Measurements from ENCODE around the gene CHRM3. TPM values are rescaled to one million over a fixed set of nuclear protein-coding genes. Genes with fewer than 3 reads are reported as not detected.

CHRM3 gene
- total and polyA plus RNA-seq, 2 experiments from 2014 or later: 4.8 to 13.8 TPM

DNA sequence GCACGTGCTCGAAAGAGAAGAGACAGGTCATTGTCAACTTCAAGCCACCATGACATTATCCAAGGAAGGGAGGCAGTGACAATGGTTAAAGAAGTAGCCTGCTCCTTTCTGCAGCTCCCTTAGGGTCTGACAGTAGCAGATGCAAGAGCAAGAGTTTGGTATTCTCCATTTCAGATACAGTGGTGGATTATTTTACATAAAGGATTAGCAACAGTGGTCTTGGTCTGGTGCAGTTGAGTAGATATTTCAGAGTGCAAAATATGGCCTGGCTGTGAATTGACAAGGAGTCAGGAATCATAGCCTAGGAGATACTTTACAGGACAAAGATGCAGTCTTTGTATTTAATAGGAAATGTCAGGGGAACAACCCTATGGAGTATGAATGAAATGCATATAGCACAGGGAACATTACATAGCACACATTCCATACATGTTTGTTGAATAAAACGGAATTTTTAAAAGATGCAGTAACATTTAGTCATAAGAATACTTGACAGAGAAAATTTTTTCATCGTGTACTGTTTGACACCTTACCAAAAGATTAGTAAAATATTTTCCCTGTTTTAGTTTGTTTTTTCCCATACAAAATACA, 41.8 kb downstream of the CHRM3 start:
- TF ChIP-seq NANOG (IDR thresholded peaks at IDR 0.05; ENCODE audit: borderline replicate concordance): no peak
- TF ChIP-seq JUNB (IDR thresholded peaks at IDR 0.05; ENCODE audit: unreplicated experiment): no peak
- TF ChIP-seq EZH2 (IDR thresholded peaks at IDR 0.05; ENCODE audit: low read depth, unreplicated experiment): no peak
- TF ChIP-seq EZH2phosphoT487 (IDR thresholded peaks at IDR 0.05; ENCODE audit: unreplicated experiment): no peak
- no peak for TF ChIP-seq ZNF331 (CRISPR knock-in tag; IDR thresholded peaks at IDR 0.05; ENCODE audit: low read depth)
- no peak for TF ChIP-seq CREB1 (CRISPR knock-in tag; IDR thresholded peaks at IDR 0.05; ENCODE audit: low read depth)
- TF ChIP-seq, protein P1, sequence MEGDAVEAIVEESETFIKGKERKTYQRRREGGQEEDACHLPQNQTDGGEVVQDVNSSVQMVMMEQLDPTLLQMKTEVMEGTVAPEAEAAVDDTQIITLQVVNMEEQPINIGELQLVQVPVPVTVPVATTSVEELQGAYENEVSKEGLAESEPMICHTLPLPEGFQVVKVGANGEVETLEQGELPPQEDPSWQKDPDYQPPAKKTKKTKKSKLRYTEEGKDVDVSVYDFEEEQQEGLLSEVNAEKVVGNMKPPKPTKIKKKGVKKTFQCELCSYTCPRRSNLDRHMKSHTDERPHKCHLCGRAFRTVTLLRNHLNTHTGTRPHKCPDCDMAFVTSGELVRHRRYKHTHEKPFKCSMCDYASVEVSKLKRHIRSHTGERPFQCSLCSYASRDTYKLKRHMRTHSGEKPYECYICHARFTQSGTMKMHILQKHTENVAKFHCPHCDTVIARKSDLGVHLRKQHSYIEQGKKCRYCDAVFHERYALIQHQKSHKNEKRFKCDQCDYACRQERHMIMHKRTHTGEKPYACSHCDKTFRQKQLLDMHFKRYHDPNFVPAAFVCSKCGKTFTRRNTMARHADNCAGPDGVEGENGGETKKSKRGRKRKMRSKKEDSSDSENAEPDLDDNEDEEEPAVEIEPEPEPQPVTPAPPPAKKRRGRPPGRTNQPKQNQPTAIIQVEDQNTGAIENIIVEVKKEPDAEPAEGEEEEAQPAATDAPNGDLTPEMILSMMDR (conservative IDR thresholded peaks at IDR 0.05; ENCODE audit: low read depth in 2 of 2): no peak
- TF ChIP-seq STAT1 (IDR thresholded peaks at IDR 0.05; ENCODE audit: unreplicated experiment): no peak
- no peak for TF ChIP-seq ETS1 (IDR thresholded peaks at IDR 0.05)
- TF ChIP-seq, protein P2, sequence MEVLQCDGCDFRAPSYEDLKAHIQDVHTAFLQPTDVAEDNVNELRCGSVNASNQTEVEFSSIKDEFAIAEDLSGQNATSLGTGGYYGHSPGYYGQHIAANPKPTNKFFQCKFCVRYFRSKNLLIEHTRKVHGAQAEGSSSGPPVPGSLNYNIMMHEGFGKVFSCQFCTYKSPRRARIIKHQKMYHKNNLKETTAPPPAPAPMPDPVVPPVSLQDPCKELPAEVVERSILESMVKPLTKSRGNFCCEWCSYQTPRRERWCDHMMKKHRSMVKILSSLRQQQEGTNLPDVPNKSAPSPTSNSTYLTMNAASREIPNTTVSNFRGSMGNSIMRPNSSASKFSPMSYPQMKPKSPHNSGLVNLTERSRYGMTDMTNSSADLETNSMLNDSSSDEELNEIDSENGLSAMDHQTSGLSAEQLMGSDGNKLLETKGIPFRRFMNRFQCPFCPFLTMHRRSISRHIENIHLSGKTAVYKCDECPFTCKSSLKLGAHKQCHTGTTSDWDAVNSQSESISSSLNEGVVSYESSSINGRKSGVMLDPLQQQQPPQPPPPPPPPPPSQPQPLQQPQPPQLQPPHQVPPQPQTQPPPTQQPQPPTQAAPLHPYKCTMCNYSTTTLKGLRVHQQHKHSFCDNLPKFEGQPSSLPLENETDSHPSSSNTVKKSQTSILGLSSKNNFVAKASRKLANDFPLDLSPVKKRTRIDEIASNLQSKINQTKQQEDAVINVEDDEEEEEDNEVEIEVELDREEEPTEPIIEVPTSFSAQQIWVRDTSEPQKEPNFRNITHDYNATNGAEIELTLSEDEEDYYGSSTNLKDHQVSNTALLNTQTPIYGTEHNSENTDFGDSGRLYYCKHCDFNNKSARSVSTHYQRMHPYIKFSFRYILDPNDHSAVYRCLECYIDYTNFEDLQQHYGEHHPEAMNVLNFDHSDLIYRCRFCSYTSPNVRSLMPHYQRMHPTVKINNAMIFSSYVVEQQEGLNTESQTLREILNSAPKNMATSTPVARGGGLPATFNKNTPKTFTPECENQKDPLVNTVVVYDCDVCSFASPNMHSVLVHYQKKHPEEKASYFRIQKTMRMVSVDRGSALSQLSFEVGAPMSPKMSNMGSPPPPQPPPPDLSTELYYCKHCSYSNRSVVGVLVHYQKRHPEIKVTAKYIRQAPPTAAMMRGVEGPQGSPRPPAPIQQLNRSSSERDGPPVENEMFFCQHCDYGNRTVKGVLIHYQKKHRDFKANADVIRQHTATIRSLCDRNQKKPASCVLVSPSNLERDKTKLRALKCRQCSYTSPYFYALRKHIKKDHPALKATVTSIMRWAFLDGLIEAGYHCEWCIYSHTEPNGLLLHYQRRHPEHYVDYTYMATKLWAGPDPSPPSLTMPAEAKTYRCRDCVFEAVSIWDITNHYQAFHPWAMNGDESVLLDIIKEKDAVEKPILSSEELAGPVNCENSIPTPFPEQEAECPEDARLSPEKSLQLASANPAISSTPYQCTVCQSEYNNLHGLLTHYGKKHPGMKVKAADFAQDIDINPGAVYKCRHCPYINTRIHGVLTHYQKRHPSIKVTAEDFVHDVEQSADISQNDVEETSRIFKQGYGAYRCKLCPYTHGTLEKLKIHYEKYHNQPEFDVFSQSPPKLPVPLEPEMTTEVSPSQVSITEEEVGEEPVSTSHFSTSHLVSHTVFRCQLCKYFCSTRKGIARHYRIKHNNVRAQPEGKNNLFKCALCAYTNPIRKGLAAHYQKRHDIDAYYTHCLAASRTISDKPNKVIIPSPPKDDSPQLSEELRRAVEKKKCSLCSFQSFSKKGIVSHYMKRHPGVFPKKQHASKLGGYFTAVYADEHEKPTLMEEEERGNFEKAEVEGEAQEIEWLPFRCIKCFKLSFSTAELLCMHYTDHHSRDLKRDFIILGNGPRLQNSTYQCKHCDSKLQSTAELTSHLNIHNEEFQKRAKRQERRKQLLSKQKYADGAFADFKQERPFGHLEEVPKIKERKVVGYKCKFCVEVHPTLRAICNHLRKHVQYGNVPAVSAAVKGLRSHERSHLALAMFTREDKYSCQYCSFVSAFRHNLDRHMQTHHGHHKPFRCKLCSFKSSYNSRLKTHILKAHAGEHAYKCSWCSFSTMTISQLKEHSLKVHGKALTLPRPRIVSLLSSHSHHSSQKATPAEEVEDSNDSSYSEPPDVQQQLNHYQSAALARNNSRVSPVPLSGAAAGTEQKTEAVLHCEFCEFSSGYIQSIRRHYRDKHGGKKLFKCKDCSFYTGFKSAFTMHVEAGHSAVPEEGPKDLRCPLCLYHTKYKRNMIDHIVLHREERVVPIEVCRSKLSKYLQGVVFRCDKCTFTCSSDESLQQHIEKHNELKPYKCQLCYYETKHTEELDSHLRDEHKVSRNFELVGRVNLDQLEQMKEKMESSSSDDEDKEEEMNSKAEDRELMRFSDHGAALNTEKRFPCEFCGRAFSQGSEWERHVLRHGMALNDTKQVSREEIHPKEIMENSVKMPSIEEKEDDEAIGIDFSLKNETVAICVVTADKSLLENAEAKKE (CRISPR knock-in tag; IDR thresholded peaks at IDR 0.05): no peak
- TF ChIP-seq ZNF114 (CRISPR knock-in tag; IDR thresholded peaks at IDR 0.05): no peak
- TF ChIP-seq POLR2AphosphoS5 (IDR thresholded peaks at IDR 0.05; ENCODE audit: low read depth): no peak
- TF ChIP-seq REST (IDR thresholded peaks at IDR 0.05; ENCODE audit: unreplicated experiment): no peak
- Histone ChIP-seq H3K36me3 (ENCODE audit: insufficient read depth) (no peaks in the 10 kb centered on the region), H3K4me3 (no peak overlapping the region), H3K4me2 (no peak overlapping the region), H3K4me1 (ENCODE audit: insufficient read depth) (no peaks in the 10 kb centered on the region), H4K20me1 (replicated peaks; ENCODE audit: insufficient read depth) (no peaks in the 10 kb centered on the region), H2AFZ (no peak overlapping the region), H3K27me3 (ENCODE audit: insufficient read depth) (no peaks in the 10 kb centered on the region), H3K27ac (ENCODE audit: low read depth) (no peak overlapping the region), H3F3A (replicated peaks; ENCODE audit: low read depth) (no peaks in the 10 kb centered on the region), H3K9me2 (ENCODE audit: insufficient read depth) (peaks cover 5% of the 10 kb centered on the region), H3K79me2 (replicated peaks; ENCODE audit: insufficient read depth) (no peaks in the 10 kb centered on the region)
- Mint-ChIP-seq H3K27me3 (ENCODE audit: insufficient read depth, low read depth, poor library complexity) (no peaks in the 10 kb centered on the region), H3K4me3 (no peak overlapping the region), H3K27ac (no peak overlapping the region), H3K36me3 (ENCODE audit: low read depth) (no peaks in the 10 kb centered on the region), H3K9me3 (no peaks in the 10 kb centered on the region), H3K4me1 (peaks cover 6% of the 10 kb centered on the region; the same call in 2 of the 3 replicates)
- DNase-seq (ENCODE audit: low spot score) (no peak), ATAC-seq (no peak)

Data from GM23338 (cell line).